ENCODE measurements around the gene CA12.
"Not testable (repeated sequence)": the region's sequence is repeated elsewhere in the genome, so short reads cannot be mapped to it uniquely, and the experiment has no call there.

CA12 gene

GRCh38 chr15:63332367-63333124, 49.1 kb downstream of the CA12 start:
- H3K4me1 Mint-ChIP-seq (ENCODE audit: low read depth), result no peaks in the 10 kb centered on the region
- no peak overlapping the region for H3K4me3 Mint-ChIP-seq
- no peaks in the 10 kb centered on the region for H3K27me3 Mint-ChIP-seq (ENCODE audit: low read depth)
- H3K27ac Mint-ChIP-seq, result no peak overlapping the region
- no peaks in the 10 kb centered on the region for H3K9me3 Mint-ChIP-seq
- no peaks in the 10 kb centered on the region for H3K36me3 Mint-ChIP-seq (ENCODE audit: low read depth)

DNA sequence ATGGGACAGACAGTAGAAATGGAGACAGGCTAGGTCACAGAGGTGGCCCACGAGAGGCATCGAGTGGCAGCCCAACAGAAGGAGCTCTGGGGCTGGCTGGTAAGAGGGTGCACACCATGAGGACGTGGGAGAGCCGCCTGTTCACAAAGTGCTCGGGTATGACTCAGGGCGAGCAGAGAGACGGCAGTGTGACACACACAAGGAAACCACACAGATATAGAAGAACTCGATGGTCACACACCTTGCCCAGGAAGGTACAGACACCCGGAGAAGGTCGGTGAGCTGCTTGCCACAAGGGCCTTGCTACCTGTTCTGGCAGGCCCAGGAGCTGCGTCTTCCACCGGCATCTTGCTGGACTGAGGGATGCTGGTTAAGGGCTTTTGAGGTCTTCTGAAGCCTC, 50.2 kb downstream of the CA12 start:
- no peaks in the 10 kb centered on the region for H3K4me1 Mint-ChIP-seq (ENCODE audit: low read depth)
- H3K27ac Mint-ChIP-seq, result no peak overlapping the region
- H3K9me3 Mint-ChIP-seq, result no peaks in the 10 kb centered on the region
- no peaks in the 10 kb centered on the region for H3K27me3 Mint-ChIP-seq (ENCODE audit: low read depth)
- no peak overlapping the region for H3K4me3 Mint-ChIP-seq
- no peaks in the 10 kb centered on the region for H3K36me3 Mint-ChIP-seq (ENCODE audit: low read depth)

DNA sequence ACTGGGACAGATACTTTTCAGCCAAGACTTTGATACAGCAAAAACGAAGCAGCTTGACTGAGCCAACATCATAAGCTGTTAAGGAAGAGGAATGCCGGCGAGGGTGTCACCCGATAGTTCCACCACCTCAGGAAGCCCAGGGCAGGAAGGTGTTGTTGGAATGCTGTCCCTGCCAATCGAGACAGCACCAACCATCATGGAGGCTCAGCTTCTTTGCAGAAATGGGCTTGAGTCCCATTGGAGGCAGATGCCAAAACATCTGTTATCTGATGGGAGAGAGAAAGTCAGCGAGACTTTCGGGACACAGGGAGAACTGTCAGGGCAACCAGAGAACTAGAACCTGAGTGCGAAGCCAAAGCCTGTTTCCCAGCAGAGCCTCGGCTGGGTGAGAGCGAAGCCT, 50.7 kb downstream of the CA12 start:
- Mint-ChIP-seq H3K27me3 (ENCODE audit: low read depth) (no peaks in the 10 kb centered on the region), H3K4me1 (ENCODE audit: low read depth) (no peaks in the 10 kb centered on the region), H3K4me3 (no peak overlapping the region), H3K27ac (no peak overlapping the region), H3K9me3 (no peaks in the 10 kb centered on the region), H3K36me3 (ENCODE audit: low read depth) (no peaks in the 10 kb centered on the region)

DNA sequence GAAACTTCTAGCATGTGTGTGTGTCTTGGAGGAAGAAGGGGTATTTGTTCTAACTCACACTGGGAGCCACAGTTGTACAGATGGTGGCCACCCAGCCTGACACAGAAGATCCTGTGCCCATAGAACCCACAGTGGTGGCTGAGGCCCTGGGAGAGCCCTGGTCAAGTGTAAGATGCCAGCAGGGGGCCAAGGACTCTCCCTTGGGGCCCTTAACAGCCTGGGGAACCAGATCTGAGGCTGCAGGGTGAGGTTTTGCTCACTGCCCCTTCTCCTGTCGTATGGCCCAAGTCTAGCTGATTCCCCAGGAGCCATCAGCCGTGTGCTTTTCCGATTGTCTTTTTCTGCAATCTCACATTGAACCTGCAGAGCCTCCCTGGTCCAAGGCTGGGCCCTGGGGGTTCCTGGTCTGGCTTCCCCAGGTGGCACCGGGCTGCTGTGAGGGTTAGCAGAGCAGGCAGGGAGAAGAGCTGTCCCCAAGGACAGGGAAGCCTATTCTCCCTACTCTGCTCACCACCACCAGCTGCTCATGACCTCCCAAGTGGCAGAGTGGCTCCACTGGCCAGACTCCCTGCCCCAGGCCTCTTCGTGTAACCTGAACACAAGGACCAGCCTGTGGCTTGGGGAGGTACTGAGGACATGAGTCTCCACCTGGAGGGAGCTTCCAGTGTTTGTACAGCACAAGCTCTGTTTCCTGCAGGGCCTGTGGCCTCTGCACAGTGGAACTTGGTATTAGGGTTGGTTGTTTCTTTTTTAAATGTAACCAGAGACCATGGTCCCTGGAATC, 51.9 kb downstream of the CA12 start:
- H3K27me3 Mint-ChIP-seq (ENCODE audit: low read depth), result no peaks in the 10 kb centered on the region
- no peaks in the 10 kb centered on the region for H3K4me1 Mint-ChIP-seq (ENCODE audit: low read depth)
- no peaks in the 10 kb centered on the region for H3K9me3 Mint-ChIP-seq
- H3K27ac Mint-ChIP-seq, result no peak overlapping the region
- H3K4me3 Mint-ChIP-seq, result no peak overlapping the region
- H3K36me3 Mint-ChIP-seq (ENCODE audit: low read depth), result no peaks in the 10 kb centered on the region

- Mint-ChIP-seq H3K36me3 (ENCODE audit: low read depth) (no peaks in the 10 kb centered on the region), H3K4me1 (ENCODE audit: low read depth) (no peaks in the 10 kb centered on the region), H3K4me3 (no peak overlapping the region), H3K27ac (no peak overlapping the region), H3K27me3 (ENCODE audit: low read depth) (no peaks in the 10 kb centered on the region), H3K9me3 (no peaks in the 10 kb centered on the region)
Measured at GRCh38 chr15:63327648-63328421, 53.8 kb downstream of the CA12 start.

DNA sequence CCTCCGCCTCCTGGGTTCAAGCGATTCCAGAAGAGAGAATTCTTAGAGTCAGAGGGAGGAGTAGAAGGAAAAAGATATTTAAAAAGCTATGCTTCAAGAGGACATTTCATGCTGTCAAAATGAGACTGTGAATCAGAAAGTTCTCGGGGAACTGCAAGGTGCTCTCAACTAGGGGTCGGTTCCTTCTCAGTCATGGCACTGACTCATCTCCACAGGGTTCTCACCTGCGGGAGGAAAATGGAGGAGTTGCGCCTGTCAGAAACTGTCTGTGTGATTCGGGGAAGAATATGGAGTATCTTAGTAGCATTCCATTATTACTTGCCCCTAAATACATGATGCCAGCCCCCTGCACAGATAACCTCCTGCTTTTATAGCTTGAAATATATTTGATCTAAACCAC, 56.9 kb downstream of the CA12 start:
- Mint-ChIP-seq H3K9me3 (no peaks in the 10 kb centered on the region), H3K27me3 (ENCODE audit: low read depth) (no peaks in the 10 kb centered on the region), H3K4me1 (ENCODE audit: low read depth) (no peaks in the 10 kb centered on the region), H3K27ac (no peak overlapping the region), H3K4me3 (no peak overlapping the region), H3K36me3 (ENCODE audit: low read depth) (no peaks in the 10 kb centered on the region)

DNA sequence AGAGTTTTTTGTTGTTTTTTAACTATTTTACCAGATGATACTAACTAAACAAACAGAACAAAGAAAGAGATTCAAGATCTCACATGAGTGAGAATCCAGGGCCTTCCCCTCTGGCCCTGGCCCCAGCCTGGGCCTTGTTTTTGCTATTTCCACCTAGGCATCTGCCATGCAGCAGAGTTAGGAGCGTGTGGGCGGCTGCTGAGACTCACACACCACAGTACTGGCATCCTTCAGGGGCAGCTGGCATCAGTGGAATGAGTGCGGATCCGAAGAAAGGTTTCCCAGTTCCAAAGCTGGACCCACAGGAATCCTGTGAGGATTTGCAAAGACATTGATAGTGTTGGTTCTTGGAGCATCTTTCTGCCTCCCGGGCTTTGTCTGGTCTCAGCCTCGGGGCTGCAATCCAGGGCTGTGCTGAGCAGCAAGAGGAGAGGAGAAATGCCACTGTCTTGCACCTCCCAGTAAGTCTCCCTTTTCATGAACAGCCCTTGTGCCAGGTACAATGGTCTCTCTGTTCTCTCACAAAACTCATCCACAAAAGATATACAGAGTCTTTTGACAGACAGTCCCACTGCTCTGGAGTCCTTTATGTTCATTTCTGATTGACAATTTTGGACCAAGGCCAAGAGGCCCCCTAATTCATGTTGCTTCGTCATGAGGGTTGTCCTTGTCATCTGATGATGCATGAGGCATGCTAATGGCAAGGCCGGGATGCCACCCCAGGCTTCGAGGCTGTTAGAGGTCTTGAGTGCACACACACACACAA, 57.7 kb downstream of the CA12 start:
- Mint-ChIP-seq H3K27ac (no peak overlapping the region), H3K9me3 (no peaks in the 10 kb centered on the region), H3K36me3 (ENCODE audit: low read depth) (no peaks in the 10 kb centered on the region), H3K4me3 (no peak overlapping the region), H3K4me1 (ENCODE audit: low read depth) (no peaks in the 10 kb centered on the region), H3K27me3 (ENCODE audit: low read depth) (no peaks in the 10 kb centered on the region)

GRCh38 chr15:63322541-63322940, 59.1 kb downstream of the CA12 start:
- Mint-ChIP-seq H3K4me1 (ENCODE audit: low read depth) (no peaks in the 10 kb centered on the region), H3K4me3 (no peak overlapping the region), H3K27me3 (ENCODE audit: low read depth) (peaks cover 5% of the 10 kb centered on the region), H3K27ac (no peak overlapping the region), H3K36me3 (ENCODE audit: low read depth) (no peaks in the 10 kb centered on the region), H3K9me3 (no peaks in the 10 kb centered on the region)

- Mint-ChIP-seq H3K36me3 (ENCODE audit: low read depth) (no peaks in the 10 kb centered on the region), H3K27me3 (ENCODE audit: low read depth) (peaks cover 12% of the 10 kb centered on the region), H3K9me3 (no peaks in the 10 kb centered on the region), H3K4me3 (no peak overlapping the region), H3K4me1 (ENCODE audit: low read depth) (no peaks in the 10 kb centered on the region), H3K27ac (no peak overlapping the region)
Measured at GRCh38 chr15:63321462-63321861, 60.2 kb downstream of the CA12 start.

- H3K27ac Mint-ChIP-seq; H3K4me3 Mint-ChIP-seq; H3K36me3 Mint-ChIP-seq (ENCODE audit: low read depth); H3K4me1 Mint-ChIP-seq (ENCODE audit: low read depth); H3K9me3 Mint-ChIP-seq: not testable (repeated sequence)
- H3K27me3 Mint-ChIP-seq (ENCODE audit: low read depth), result peaks cover 15% of the 10 kb centered on the region
Measured at GRCh38 chr15:63320981-63321380, 60.7 kb downstream of the CA12 start.

DNA sequence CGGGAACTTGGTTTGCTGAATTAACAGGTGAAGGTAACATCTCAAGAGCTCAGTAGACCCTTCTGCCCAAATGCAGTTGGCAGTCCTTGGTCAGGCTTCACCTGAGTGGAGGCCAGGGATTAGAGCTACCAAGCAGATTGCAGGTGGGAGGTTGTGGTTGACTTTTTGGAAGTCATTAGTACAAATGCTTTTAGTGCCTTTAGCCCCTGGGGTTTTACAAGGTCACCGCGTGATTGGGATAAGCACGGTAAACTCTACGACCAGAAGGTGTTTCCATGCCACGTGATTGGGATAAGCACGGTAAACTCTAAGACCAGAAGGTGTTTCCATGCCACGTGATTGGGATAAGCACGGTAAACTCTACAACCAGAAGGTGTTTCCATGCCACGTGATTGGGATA, 61.2 kb downstream of the CA12 start:
- not testable (repeated sequence) for H3K36me3 Mint-ChIP-seq (ENCODE audit: low read depth); H3K4me1 Mint-ChIP-seq (ENCODE audit: low read depth); H3K9me3 Mint-ChIP-seq; H3K4me3 Mint-ChIP-seq; H3K27ac Mint-ChIP-seq
- peaks cover 15% of the 10 kb centered on the region for H3K27me3 Mint-ChIP-seq (ENCODE audit: low read depth)

DNA sequence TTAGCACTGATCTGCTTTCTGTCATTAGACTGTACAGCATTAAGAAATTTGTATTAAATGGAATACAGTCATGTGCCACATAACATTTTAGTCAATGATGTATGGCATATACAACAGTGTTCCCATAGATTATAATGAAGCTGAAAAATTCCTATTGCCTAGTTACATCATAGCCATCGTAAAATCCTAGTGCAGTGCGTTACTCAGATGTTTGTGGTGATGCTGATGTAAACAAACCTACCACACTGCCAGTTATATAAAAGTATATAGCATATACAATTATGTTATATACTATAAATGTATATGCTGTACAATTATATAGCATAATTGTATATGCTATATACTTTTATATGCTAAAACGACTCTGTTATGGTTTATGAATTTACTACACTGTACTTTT, 62.6 kb downstream of the CA12 start:
- Mint-ChIP-seq H3K4me3 (no peak overlapping the region), H3K27me3 (ENCODE audit: low read depth) (peaks cover 20% of the 10 kb centered on the region), H3K4me1 (ENCODE audit: low read depth) (no peaks in the 10 kb centered on the region), H3K9me3 (no peaks in the 10 kb centered on the region), H3K27ac (no peak overlapping the region), H3K36me3 (ENCODE audit: low read depth) (no peaks in the 10 kb centered on the region)

GRCh38 chr15:63318344-63318743, 63.3 kb downstream of the CA12 start:
- no peak overlapping the region for H3K4me3 Mint-ChIP-seq
- no peaks in the 10 kb centered on the region for H3K4me1 Mint-ChIP-seq (ENCODE audit: low read depth)
- no peaks in the 10 kb centered on the region for H3K36me3 Mint-ChIP-seq (ENCODE audit: low read depth)
- no peaks in the 10 kb centered on the region for H3K9me3 Mint-ChIP-seq
- peaks cover 22% of the 10 kb centered on the region for H3K27me3 Mint-ChIP-seq (ENCODE audit: low read depth)
- no peak overlapping the region for H3K27ac Mint-ChIP-seq

DNA sequence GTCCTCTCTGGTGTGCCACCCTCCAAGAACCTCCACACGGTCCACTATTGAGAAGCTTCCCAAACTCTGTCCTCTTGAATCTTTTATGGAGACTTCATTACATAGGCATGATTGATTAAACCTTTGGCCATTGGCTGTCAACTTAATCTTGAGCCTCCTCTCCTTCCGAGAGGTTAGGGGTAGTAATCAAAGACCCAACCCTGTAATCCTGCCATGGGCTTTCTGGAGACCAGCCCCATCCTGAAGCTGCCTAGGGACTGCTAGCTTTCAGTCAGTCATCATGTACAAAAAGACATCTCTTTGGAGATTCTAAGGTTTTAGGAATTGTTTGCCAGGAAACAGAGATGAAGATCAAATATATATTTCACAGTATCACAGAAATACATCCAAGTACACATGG, 67.2 kb downstream of the CA12 start:
- H3K9me3 Mint-ChIP-seq, result no peaks in the 10 kb centered on the region
- H3K4me1 Mint-ChIP-seq (ENCODE audit: low read depth), result no peaks in the 10 kb centered on the region
- H3K4me3 Mint-ChIP-seq, result no peak overlapping the region
- H3K36me3 Mint-ChIP-seq (ENCODE audit: low read depth), result no peaks in the 10 kb centered on the region
- peaks cover 33% of the 10 kb centered on the region for H3K27me3 Mint-ChIP-seq (ENCODE audit: low read depth)
- no peak overlapping the region for H3K27ac Mint-ChIP-seq
